ENCODE data around the gene AFF1.

GRCh38 chr4:86960557-86960961 is 25.7 kb downstream of the AFF1 start:
- TF ChIP-seq CTCF (IDR thresholded peaks at IDR 0.05; ENCODE audit: low read depth, low read length, missing input control), result no peak
- peak; percentile 52 to 59 for TF ChIP-seq RAD21 (IDR thresholded peaks at IDR 0.05)
- TF ChIP-seq, protein P1, sequence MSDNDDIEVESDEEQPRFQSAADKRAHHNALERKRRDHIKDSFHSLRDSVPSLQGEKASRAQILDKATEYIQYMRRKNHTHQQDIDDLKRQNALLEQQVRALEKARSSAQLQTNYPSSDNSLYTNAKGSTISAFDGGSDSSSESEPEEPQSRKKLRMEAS (IDR thresholded peaks at IDR 0.05), result peak; percentile 46
- TF ChIP-seq TAF1 (conservative IDR thresholded peaks at IDR 0.05), result no peak
- peak in 1 of 2 donors; percentile 71 for TF ChIP-seq JUND (IDR thresholded peaks at IDR 0.05)
- TF ChIP-seq REST (IDR thresholded peaks at IDR 0.05), result peak; percentile 33
- peak; percentile 68 for TF ChIP-seq ZBTB33 (IDR thresholded peaks at IDR 0.05)
- TF ChIP-seq YY1 (IDR thresholded peaks at IDR 0.05), result peak; percentile 55
- peak in 1 of 2 donors; percentile 56 for TF ChIP-seq EGR1 (IDR thresholded peaks at IDR 0.05; ENCODE audit: low read depth in 2 of 2)

Measured in liver (tissue), 3 donors.